ENCODE measurements around the gene FBXO3.
"Not testable (repeated sequence)": the region's sequence is repeated elsewhere in the genome, so short reads cannot be mapped to it uniquely, and the experiment has no call there.

The FBXO3 gene

GRCh38 chr11:33773987-33774735 is at the start of gene FBXO3:
Gene FBXO3 (minus strand): TSS chr11:33774520. CDS start chr11:33774497, 23 bp downstream.
- Histone ChIP-seq H3K4me3 (ENCODE audit: low read depth, low read length) (peak within 1 kb of the TSS; percentile 77), H3K79me2 (peaks cover 9% of the 10 kb centered on the region), H3K4me2 (ENCODE audit: low read length) (peak within 1 kb of the TSS; percentile 91), H3K36me3 (ENCODE audit: control insufficient read depth, insufficient read depth, low read length) (no peaks in the 10 kb centered on the region), H2AFZ (peak within 1 kb of the TSS; percentile 97), H3K9ac (peak within 1 kb of the TSS; percentile 53), H3K27ac (peak within 1 kb of the TSS; percentile 72), H3K9me3 (ENCODE audit: control insufficient read depth, low read length) (no peaks in the 10 kb centered on the region), H3K4me1 (peaks cover 4% of the 10 kb centered on the region), H3K27me3 (ENCODE audit: control insufficient read depth, insufficient read depth, low read length) (no peaks in the 10 kb centered on the region)
- no peak for TF ChIP-seq CTCF (IDR thresholded peaks at IDR 0.05)

- H3K4me3 ChIP-seq (ENCODE audit: low read depth, low read length); H3K9ac ChIP-seq; H3K27me3 ChIP-seq (ENCODE audit: control insufficient read depth, insufficient read depth, low read length); H3K9me3 ChIP-seq (ENCODE audit: control insufficient read depth, low read length); H3K27ac ChIP-seq; H3K36me3 ChIP-seq (ENCODE audit: control insufficient read depth, insufficient read depth, low read length); H2AFZ ChIP-seq; H3K79me2 ChIP-seq; H3K4me1 ChIP-seq; H3K4me2 ChIP-seq (ENCODE audit: low read length): not testable (repeated sequence)
Measured at GRCh38 chr11:33822981-33823380, 48.7 kb upstream of the FBXO3 start.

- no peaks in the 10 kb centered on the region for H3K9me3 ChIP-seq (ENCODE audit: control insufficient read depth, low read length)
- TF ChIP-seq CTCF (IDR thresholded peaks at IDR 0.05), result no peak
- H3K4me1 ChIP-seq, result no peaks in the 10 kb centered on the region
- H3K79me2 ChIP-seq, result no peaks in the 10 kb centered on the region
- no peak overlapping the region for H3K9ac ChIP-seq
- no peak overlapping the region for H3K4me2 ChIP-seq (ENCODE audit: low read length)
- H2AFZ ChIP-seq, result no peak overlapping the region
- no peaks in the 10 kb centered on the region for H3K36me3 ChIP-seq (ENCODE audit: control insufficient read depth, insufficient read depth, low read length)
- H3K27me3 ChIP-seq (ENCODE audit: control insufficient read depth, insufficient read depth, low read length), result no peaks in the 10 kb centered on the region
- no peak overlapping the region for H3K27ac ChIP-seq
- no peak overlapping the region for H3K4me3 ChIP-seq (ENCODE audit: low read depth, low read length)
Measured at GRCh38 chr11:33819278-33820035, 45.1 kb upstream of the FBXO3 start.

- peak; percentile 81 for TF ChIP-seq CTCF (IDR thresholded peaks at IDR 0.05)
- no peak overlapping the region for H3K4me2 ChIP-seq (ENCODE audit: low read length)
Measured at GRCh38 chr11:33808228-33808828, 34.0 kb upstream of the FBXO3 start.

GRCh38 chr11:33804471-33804870 is 30.2 kb upstream of the FBXO3 start:
- Histone ChIP-seq H3K36me3 (ENCODE audit: control insufficient read depth, insufficient read depth, low read length) (no peaks in the 10 kb centered on the region), H3K27ac (no peak overlapping the region), H3K79me2 (no peaks in the 10 kb centered on the region), H3K4me2 (ENCODE audit: low read length) (no peak overlapping the region), H3K4me1 (no peaks in the 10 kb centered on the region), H3K4me3 (ENCODE audit: low read depth, low read length) (no peak overlapping the region), H3K9me3 (ENCODE audit: control insufficient read depth, low read length) (no peaks in the 10 kb centered on the region), H2AFZ (no peak overlapping the region), H3K27me3 (ENCODE audit: control insufficient read depth, insufficient read depth, low read length) (no peaks in the 10 kb centered on the region), H3K9ac (no peak overlapping the region)
- TF ChIP-seq CTCF (IDR thresholded peaks at IDR 0.05), result no peak

More at GRCh38 chr11:33808228-33808828, 34.0 kb upstream of the FBXO3 start:
- no peak overlapping the region for H3K4me3 ChIP-seq (ENCODE audit: low read depth, low read length)
- H3K27me3 ChIP-seq (ENCODE audit: control insufficient read depth, insufficient read depth, low read length), result no peaks in the 10 kb centered on the region
- no peaks in the 10 kb centered on the region for H3K9me3 ChIP-seq (ENCODE audit: control insufficient read depth, low read length)
- no peaks in the 10 kb centered on the region for H3K36me3 ChIP-seq (ENCODE audit: control insufficient read depth, insufficient read depth, low read length)
- H2AFZ ChIP-seq, result no peak overlapping the region
- no peaks in the 10 kb centered on the region for H3K79me2 ChIP-seq
- no peaks in the 10 kb centered on the region for H3K4me1 ChIP-seq
- H3K9ac ChIP-seq, result no peak overlapping the region
- no peak overlapping the region for H3K27ac ChIP-seq
